GM12892 (cell line): ENCODE measurements around the gene ELAPOR1.

Experiments used
- DNase-seq: peaks from one replicate; pipeline ENCODE4 v3.0.0; 2011; ENCODE audit not compliant: insufficient read length
- FAIRE-seq: peaks from 2 replicates; lab custom pipeline; 2011; peaks lifted over from hg19 to GRCh38; lab: Jason Lieb, UNC
- POLR2A ChIP-seq: IDR thresholded peaks from 2 replicates; pipeline ENCODE4 v1.6.1; 2011; ENCODE audit warnings: low read depth, low read length, control low read depth
- POLR2AphosphoS5 ChIP-seq: IDR thresholded peaks from 2 replicates; pipeline ENCODE4 v1.6.1; 2011; ENCODE audit warnings: low read depth, low read length, control low read depth
- TAF1 ChIP-seq: IDR thresholded peaks from 2 replicates; pipeline ENCODE4 v1.6.1; 2011; ENCODE audit warnings: low read depth, mild to moderate bottlenecking, control low read depth, low read length, borderline replicate concordance

ELAPOR1 gene

DNA sequence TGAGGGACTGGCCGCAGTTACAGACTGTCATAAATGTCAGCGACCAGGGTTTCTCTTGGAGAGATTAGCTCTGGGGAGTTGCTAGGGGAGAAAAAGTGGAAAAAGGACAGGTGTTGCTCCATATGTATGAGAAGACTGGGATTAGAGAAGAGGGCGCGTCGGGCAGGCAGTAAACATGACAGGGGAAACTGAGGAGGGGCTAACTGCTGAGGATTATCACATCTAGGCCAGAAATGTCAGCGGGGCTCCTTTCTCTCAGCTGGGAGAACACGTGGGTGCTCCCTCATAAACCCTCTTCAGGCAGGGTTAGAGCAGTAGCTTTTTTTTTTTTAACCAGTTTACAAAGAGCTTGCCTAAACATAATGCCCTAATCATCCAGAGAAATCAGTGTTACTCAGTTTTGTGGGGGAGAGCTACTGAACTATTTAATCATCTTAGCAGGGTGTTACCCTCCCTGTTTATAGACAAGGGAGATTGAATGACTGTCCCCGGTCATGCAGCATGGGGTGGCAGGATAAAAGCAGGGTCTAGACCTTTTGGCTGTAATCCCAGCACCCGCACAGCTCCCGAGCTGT is 35.2 kb downstream of the ELAPOR1 start:
- FAIRE-seq (no peak), DNase-seq (no peak)
- TF ChIP-seq POLR2AphosphoS5 (no peak), POLR2A (no peak), TAF1 (no peak)

DNA sequence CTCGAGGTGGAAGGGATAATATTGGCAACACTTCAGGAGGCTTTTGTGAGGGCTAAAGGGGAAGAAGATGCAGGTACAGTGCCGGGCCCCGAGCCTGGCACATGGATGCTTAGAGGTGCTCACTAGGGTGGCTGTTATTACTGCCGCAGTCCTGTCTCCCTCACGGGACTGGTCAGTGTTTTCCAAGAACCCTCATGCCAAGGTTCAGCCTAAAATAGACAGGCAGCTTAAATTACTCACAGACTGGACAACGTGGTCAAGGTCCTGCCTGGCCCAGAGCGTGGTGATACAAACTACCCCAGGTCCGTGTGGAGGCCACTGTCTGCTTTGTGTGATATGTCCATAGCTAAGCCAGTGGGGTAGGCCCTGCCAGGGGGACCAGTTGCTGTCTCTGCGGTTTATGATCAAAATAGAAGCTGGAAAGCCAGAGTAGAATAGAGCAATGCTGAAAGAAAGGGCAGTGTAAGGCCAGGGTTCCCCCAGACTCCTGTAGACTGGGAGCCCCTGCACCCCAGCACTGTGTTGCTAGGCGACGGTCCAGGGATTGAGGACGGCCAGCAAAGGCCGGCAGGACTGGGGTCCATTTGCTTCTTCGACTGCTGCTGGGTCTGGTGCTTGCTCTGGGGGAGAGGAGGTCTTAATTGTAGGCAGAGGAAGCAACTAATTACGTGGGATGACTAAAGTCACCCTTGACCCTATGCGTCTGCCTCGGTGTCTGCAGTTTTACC is 36.1 kb downstream of the ELAPOR1 start:
- TF ChIP-seq TAF1 (no peak), POLR2A (no peak), POLR2AphosphoS5 (no peak)
- FAIRE-seq (no peak), DNase-seq (no peak)

DNA sequence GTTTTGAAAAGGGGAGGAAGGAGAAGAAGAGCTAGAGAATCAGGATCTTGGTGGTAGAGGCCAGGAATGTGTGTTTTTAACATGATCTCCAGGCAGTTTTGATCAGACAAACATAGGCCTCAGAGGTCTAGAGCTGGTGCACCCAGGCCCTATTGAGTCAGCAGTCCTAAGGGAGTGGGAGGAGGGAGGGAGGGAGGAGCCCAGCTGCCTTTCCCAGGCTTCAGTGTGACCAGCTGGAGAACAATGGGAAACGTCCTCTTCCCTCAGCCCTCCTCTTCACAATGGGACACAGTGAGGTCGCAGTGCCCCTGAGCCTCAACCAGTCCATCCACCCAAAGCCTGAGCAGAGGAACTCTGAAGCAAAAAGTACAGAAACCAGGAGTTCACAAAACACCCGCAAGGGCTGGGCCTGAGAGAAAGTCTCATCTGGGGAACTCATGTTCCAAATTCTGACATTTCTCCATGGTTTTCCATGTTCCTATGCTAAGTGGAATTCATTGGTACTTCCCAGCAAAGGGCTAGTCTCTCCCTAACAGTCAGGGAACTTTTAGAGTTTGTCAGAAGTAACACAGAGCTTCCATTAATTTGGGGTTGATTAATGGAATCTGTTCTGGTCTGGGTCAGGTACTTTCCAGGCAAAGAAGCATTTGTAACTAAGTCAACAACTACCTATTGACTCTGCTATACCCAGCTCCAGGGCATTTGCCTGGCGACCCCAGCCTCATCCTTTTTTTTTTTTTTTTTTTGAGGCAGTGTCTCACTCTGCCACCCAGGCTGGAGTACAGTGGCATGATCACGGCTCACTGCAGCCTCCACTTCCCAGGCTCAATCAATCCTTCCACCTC is 37.5 kb downstream of the ELAPOR1 start:
- DNase-seq (no peak), FAIRE-seq (no peak)
- TF ChIP-seq TAF1, result no peak
- TF ChIP-seq POLR2A, result no peak
- TF ChIP-seq POLR2AphosphoS5, result no peak

DNA sequence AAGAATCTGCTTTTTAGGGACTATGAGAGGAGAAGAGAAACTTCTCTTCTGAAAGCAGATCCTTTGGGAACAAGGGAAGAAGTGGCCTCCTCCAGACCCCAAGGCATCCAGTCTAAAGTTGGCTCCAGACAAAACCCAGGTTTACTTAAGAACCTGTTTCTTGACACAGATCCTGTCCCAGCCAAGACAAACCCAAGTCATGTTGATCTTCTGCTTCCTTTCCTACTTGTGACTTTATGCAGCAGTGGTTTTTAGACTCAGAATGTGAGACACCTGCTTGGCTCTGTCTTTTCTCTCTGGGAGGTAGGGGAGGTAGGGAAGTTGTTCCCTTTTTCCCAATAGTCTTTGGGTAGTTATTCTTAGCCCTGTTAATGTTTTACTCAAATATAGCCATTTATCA is 38.3 kb downstream of the ELAPOR1 start:
- DNase-seq (no peak), FAIRE-seq (no peak)
- TF ChIP-seq POLR2AphosphoS5 (no peak), TAF1 (no peak), POLR2A (no peak)

DNA sequence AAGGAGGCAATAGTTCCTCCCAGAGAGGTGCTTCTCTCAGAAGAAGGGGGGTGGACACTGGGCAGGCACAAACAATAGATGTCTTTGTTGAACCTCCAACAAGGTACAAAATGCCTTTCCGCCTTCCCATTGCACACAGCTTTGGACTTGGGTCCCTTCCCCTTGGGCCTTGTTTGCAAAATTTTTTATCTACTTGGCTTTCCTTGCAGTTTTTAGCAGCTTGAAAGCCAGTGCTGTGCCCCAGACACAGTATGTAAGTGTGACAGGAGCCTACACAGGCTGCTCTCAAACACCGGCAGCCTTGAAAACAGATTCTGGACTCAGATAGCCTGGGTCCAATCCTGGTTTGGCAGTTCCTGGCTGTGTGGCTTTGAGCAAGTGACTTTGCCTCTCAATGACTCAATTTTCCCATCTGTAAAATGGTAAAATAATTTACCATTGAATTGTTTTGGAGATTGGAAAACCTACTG is 43.0 kb downstream of the ELAPOR1 start:
- DNase-seq, result no peak
- TF ChIP-seq TAF1 (no peak), POLR2A (no peak), POLR2AphosphoS5 (no peak)
- FAIRE-seq, result no peak

DNA sequence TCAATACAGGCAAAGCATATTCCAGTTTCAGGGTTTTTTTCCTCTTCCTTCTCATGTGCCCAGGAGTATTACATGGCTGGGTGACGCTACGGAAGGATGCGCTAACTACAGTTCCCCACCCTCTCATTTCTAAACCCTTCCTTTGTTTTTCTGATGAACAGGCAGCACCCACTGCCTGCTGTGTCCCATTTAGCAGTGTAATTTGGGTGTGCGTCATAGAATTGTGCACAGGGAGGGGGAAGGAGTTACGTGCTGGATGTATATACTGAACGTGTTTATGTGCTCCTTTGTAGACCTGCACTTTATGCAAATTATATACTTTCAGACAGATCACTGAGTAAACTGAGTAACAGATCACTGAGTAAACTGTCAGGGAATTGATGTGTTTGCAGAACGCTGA is 44.5 kb downstream of the ELAPOR1 start:
- DNase-seq, result no peak
- FAIRE-seq, result no peak
- TF ChIP-seq POLR2A (no peak), POLR2AphosphoS5 (no peak), TAF1 (no peak)

DNA sequence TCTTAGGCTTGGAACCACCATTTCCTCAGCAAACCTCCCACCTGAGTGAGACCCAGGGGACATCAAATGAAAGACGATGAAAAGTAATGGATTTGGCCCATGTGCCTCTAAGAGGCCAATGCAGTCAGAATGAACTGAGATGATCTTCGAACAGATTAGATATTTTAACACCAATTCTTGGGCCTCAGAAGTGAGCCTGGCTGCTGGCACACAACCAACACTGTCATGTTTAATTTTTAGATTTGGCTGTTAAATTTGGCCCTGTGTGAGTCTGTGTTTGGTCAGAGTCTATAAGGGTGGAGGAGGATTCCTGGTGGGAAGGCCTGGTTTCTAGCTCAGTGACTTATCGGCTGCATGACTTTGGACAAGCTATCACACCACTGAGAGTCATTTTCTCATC is 45.4 kb downstream of the ELAPOR1 start:
- no peak for TF ChIP-seq TAF1
- DNase-seq (no peak), FAIRE-seq (no peak)

DNA sequence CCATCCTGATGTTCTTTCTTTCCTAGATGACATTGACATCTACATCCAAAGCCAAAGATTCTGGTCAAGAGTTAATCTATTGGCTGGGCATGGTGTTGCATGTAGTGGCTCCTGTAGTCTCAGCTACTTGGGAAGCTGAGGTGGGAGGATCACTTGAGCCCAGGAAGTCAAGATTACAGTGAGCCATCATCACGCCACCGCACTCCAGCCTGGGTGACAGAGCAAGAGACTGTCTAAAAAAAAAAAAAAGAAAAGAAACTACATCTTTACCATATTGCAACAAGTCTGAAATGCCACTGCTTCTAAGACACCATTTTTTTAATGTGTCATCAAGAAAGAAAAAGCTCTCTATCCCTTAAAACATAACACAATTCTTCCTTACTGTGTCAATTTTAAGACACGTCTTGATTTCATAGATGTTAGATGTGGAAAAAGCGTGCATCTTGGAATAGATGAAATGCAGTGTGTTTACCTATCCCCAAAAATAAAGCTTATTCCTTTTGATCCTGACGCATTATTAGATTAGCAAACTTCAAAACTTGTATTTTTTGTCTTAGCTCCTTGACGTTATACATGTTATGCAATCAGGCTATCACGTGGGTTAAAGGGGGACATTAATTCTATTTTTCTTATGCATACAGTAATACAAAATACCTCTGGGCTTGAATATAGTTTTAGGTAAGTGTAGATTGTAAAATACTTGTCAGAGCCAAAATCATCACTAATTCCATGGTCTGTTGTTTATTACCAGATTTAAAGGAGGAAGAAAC is 46.3 kb downstream of the ELAPOR1 start:
- DNase-seq, result no peak
- FAIRE-seq, result no peak
- TF ChIP-seq TAF1 (no peak), POLR2AphosphoS5 (no peak), POLR2A (no peak)

DNA sequence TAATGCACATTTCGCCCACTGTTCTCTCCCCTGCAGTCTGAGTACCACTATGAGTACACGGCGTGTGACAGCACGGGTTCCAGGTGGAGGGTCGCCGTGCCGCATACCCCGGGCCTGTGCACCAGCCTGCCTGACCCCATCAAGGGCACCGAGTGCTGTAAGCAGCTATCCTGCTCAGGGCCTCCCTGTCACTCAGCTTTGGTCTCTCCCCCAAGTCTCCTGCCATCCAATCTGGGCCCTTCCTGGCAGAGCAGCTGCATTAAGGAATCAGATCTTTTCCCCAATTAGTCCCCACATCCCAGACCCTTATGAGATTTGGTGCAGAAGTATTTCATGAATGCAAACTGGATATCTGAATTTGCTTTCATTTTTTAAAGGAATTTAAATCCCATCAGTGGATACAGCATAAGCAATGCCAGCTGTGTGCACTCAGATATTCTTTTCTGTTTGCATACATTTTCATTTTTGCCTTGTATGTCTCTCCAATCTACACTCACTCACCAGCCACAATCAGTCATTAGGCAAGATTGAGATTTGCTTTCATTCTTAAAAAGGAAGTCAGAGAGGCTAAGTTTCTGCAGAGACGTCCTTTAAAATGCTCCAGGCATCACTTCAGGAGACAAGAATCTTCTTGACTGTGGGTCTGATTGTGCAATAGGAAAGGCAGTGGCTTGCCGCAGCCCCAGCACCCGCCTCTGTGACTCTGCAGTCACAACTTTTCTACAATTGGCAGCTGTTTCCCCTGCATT is 48.1 kb downstream of the ELAPOR1 start:
- DNase-seq, result no peak
- FAIRE-seq, result peak; percentile 58
- TF ChIP-seq POLR2A, result no peak
- TF ChIP-seq TAF1, result no peak
- no peak for TF ChIP-seq POLR2AphosphoS5

DNA sequence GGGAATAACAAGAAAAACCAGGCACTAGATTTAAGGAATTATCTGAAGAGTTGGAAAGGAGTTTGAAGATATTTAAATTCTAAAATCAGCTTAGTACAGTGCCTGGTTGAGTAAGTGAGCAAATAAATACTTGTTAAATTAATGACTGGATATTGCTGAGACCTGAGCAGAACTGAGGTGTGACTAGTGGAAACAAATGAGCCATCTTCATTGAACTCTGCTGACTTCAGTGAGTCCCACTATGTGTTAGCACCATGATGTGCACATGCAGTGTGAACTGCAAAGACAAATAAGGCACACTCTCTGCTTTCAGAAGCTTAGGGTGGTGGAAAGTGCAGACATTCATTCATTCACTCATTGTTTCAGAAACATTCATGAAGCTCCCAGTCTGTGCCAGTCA is 48.7 kb downstream of the ELAPOR1 start:
- no peak for TF ChIP-seq POLR2A
- no peak for TF ChIP-seq TAF1
- TF ChIP-seq POLR2AphosphoS5, result no peak
- DNase-seq, result no peak
- FAIRE-seq, result no peak

DNA sequence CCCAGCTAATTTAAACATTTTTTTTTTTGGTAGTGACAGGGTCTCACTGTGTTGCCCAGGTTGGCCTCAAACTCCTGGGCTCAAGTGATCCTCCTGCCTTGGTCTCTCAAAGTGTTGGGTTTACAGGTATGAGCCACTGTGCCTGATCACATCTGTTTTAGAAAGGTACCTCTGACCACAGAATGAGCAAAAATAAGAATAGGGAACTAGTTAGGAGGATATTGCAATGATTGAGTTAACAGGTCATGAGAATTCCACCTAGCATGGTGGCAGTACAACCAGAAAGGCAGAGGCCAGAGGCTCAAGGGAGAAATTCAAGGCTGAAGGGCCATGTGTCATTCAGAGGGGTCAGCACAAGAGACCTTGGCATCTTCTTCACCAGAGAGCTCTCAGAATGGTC is 49.6 kb downstream of the ELAPOR1 start:
- no peak for DNase-seq
- FAIRE-seq, result no peak

More for the DNA sequence above, 49.6 kb downstream of the ELAPOR1 start:
- TF ChIP-seq POLR2AphosphoS5 (no peak), TAF1 (no peak), POLR2A (no peak)
